CD4-positive, alpha-beta T cell treated with Interleukin-15 for 1 hour (primary cell): Measurements from ENCODE around the gene MRI1.
"Not testable (repeated sequence)": the region's sequence is repeated elsewhere in the genome, so short reads cannot be mapped to it uniquely, and the experiment has no call there.

ENCODE experiments used
- DNase-seq: peaks from one replicate; pipeline ENCODE4 v3.0.0-alpha.2; 2020

Gene MRI1

DNA sequence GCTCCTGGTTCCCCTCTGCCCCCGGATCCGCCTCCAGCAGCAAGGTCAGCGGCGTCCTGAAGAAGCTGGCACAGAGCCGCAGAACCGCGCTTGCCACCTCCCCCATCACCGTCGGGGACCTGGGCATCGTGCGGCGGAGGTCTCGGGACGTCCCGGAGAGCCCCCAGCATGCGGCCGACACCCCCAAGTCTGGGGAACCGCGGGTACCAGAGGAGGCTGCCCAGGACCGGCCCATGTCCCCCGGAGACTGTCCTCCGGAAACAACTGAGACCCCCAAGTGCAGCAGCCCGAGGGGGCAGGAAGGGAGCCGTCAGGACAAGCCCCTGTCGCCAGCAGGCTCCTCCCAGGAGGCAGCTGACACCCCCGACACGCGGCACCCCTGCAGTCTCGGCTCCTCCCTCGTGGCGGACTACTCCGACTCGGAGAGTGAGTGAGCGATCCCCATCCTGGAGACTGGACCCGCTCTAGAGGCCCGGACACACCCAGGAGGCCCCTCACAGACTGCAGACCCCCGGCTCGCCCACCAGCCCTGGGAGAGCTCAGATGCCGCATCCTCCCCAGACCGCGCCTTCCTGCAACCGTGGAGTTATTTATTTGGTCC lies 1.6 kb upstream of the MRI1 start:
- no peak for DNase-seq

DNA sequence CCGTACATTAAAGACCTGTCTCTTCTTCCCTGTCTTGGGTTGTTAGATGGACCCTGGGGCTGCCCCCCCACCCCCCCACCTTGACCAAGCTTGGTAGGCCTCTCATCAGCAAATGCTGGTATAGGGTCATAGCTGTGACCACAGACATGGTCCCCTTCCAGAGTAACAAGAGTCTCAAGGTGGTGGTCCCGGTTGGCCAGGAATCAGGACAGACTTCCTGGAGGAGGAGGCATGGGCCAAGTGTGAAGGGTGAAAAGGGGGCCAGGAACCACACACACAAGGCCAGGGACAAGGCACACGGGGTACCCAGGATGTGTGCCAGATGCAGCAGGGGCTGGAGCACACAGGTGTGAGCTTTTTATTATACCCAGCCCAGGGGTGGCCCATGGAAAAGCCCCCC lies 1.1 kb upstream of the MRI1 start:
- no peak for DNase-seq

GRCh38 chr19:13764821-13765394 lies 586 bp downstream of the MRI1 start:
- peak; percentile 26 for DNase-seq

DNA sequence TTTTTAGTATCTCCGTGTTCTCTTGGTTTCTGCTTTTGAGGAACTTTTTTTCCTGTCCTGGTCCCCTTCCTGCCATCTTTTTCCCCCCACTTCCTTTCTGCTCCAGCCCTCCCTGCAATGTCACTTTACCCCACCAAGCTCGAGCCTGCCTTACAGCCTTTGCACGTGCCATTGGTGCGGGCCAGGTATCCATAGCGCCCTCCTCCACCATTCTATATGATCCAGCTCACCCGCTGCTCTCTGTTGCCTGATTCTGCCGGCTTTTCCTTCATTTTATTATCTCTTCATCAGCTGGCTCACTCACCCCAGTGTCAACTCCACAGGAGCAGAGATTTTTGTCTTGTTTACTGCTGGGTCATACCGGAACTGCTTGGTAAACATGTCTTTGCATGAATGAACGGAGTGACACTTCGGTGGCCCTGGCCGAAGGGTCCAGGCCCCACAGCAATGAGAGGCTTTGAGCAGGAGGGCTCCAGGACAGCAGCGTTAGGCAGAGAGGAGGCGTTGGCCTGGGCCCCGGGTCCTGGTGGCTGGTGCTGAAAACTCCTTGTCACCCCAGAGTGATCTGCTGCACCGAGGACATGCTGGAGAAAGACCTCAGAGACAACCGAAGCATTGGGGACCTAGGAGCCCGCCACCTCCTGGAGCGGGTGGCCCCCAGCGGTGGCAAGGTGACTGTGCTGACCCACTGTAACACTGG lies 1.2 kb downstream of the MRI1 start:
- no peak for DNase-seq

GRCh38 chr19:13766095-13766481 lies 1.8 kb downstream of the MRI1 start:
- DNase-seq, result no peak

GRCh38 chr19:13768510-13768909 lies 4.2 kb downstream of the MRI1 start:
- no peak for DNase-seq

DNA sequence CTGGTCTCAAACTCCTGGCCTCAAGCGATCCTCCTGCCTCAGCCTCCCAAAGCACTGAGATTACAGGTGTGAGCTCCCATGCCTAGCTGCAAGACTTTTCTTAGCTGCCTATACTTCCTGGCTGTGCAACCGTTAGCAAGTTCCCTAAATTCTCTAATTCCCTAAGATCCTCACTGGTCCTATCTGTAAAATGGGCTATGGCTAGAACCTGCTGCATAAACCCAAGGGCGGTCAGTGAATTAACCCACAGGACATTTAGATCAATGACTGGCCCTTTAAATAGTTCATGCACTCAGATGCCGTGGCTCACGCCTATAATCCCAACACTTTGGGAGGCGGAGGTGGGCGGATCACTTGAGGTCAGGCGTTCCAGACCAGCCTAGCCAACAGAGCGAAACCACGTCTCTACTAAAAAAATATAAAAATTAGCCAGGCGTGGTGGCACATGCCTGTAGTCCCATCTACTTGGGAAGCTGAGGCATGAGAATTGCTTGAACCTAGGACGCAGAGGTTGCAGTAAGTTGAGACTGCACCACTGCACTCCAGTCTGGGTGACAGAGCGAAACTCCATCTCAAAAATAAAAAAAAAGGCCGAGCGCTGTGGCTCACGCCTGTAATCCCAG lies 5.8 kb downstream of the MRI1 start:
- no peak for DNase-seq

- DNase-seq, result peak; percentile 88
Measured at GRCh38 chr19:13774217-13775191, 10.2 kb downstream of the MRI1 start, which contains the start of gene C19orf53. Gene C19orf53 (plus strand): TSS chr19:13774456. CDS start chr19:13774478, 22 bp downstream.

GRCh38 chr19:13778398-13778797 lies 14.1 kb downstream of the MRI1 start:
- DNase-seq, result no peak

DNA sequence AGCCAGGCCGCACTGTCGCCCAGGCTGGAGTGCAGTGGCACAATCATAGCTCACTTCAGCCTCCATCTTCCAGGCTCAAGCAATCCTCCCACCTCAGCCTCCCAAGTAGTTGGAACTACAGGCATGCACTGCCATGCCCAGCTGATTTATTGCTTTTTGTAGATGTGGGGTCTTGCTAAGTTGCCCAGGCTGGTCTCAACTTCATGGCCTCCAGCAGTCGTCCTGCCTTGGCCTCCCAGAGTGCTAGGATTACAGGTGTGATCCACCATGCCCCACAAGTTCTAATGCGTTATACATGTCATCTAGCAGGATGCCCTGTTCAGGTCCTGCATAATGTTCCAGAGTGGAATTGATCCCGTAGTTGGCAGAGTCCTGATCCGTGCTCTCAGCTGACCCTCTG lies 14.5 kb downstream of the MRI1 start:
- DNase-seq, result no peak

DNA sequence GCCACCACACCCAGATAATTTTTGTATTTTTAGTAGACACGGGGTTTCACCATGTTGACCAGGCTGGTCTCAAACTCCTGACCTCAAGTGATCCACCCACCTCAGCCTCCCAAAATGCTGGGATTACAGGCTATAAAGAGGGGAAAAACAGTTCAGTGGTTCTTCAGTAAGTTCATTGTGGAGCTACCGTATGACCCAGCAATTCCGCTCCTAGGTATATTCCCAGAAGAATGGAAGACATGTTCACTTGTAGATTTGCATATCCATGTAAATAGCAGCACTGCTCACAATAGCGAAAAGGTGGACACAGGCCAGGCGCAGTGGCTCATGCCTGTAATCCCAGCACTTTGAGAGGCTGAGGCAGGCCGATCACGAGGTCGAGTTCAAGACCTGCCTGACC lies 15.5 kb downstream of the MRI1 start:
- DNase-seq, result not testable (repeated sequence)

- no peak for DNase-seq
Measured at GRCh38 chr19:13781547-13781946, 17.2 kb downstream of the MRI1 start.

- DNase-seq, result no peak
Measured at GRCh38 chr19:13782537-13782936, 18.2 kb downstream of the MRI1 start.

- DNase-seq, result no peak
Measured at GRCh38 chr19:13783565-13784500, 19.5 kb downstream of the MRI1 start.

GRCh38 chr19:13784731-13785452 lies 20.6 kb downstream of the MRI1 start:
- peak; percentile 73 for DNase-seq

DNA sequence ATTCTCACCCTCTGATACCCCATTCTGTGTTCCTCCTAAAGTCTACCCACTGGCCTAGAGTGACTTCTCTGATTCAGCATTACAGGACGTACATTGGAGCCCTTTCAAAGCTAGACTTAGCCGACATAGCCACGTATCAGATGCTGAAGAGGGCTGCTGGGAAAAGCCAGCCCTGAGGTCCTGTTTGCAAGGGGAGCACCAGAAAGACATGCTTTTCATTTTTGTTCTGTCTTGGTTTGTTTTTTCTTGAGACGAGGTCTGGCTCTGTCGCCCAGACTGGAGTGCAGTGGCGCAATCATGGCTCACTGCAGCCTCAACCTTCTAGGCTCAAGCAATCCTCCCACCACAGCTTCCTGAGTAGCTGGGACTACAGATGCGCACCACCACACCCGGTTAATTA lies 24.7 kb downstream of the MRI1 start:
- DNase-seq, result peak; percentile 62

DNA sequence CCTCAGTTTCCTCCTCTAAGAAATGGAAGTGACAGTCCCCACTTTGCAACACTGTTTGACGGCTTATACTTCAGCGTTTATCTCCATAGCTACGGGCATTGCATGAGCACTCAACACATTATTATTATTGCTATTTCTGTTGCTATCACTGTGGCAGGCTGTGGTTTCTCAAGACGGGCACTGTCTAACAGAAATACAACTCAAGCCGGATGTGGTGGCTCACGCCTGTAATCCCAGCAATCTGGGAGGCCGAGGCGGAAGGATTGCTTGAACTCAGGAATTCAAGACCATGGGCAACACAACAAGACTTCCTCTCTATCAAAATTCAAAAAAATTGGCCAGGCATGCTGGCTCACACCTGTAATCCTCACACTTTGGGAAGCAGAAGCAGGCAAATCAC lies 26.0 kb downstream of the MRI1 start:
- peak; percentile 70 for DNase-seq

DNA sequence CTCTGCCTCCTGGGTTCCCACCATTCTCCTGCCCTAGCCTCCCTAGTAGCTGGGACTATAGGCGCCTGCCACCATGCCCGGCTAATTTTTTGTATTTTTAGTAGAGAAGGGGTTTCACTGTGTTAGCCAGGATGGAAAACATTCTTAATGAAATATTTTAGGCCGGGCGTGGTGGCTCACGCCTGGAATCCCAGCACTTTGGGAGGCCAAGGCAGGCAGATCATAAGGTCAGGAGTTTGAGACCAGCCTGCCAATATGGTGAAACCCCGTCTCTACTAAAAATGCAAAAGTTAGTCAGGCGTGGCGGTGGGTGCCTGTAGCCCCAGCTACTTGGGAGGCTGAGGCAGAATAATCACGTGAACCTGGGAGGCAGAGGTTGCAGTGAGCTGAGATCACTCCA lies 29.0 kb downstream of the MRI1 start:
- not testable (repeated sequence) for DNase-seq

GRCh38 chr19:13794398-13794756 lies 30.1 kb downstream of the MRI1 start:
- no peak for DNase-seq

- peak; percentile 97 for DNase-seq
Measured at GRCh38 chr19:13794757-13795589, 30.7 kb downstream of the MRI1 start, which contains the start of gene ZSWIM4. Gene ZSWIM4 (plus strand): TSS chr19:13795443. CDS start chr19:13795649, 206 bp downstream.
